SIG-M5 treated with dmso at 0.1 percent for 504 hours (cell line): Measurements from ENCODE around the gene TRAF2.
A peak's percentile ranks its signal among the peaks of the same experiment; 100 is the strongest.

Source experiments
- DNase-seq: peaks from one replicate; lab custom pipeline; 2025; ENCODE audit not compliant: unreplicated experiment; lab: John Stamatoyannopoulos, UW

The TRAF2 gene

GRCh38 chr9:136949239-136949816, 63.0 kb downstream of the TRAF2 start:
- DNase-seq: no peak

- peak; percentile 81 for DNase-seq
These were observed 63.7 kb downstream of the TRAF2 start for GRCh38 chr9:136949817-136950655.

GRCh38 chr9:136950656-136951276, 64.5 kb downstream of the TRAF2 start:
- DNase-seq: no peak

GRCh38 chr9:136951541-136952320, 65.4 kb downstream of the TRAF2 start, which contains the start of gene LCN12:
Gene LCN12 (plus strand): TSS chr9:136952273. CDS start chr9:136952328, 55 bp downstream.
- no peak for DNase-seq

- no peak for DNase-seq
These were observed 66.1 kb downstream of the TRAF2 start for GRCh38 chr9:136952321-136952850.

GRCh38 chr9:136952876-136953770, 66.8 kb downstream of the TRAF2 start:
- no peak for DNase-seq

- no peak for DNase-seq
These were observed 67.5 kb downstream of the TRAF2 start for GRCh38 chr9:136953771-136954269.

GRCh38 chr9:136954270-136955083, 68.2 kb downstream of the TRAF2 start:
- no peak for DNase-seq

GRCh38 chr9:136955202-136955942, 69.1 kb downstream of the TRAF2 start:
- no peak for DNase-seq

- no peak for DNase-seq
These were observed 69.6 kb downstream of the TRAF2 start for GRCh38 chr9:136955943-136956335.

GRCh38 chr9:136956604-136957003, 70.3 kb downstream of the TRAF2 start:
- no peak for DNase-seq

- DNase-seq: no peak
These were observed 71.1 kb downstream of the TRAF2 start for GRCh38 chr9:136957461-136957860.

- no peak for DNase-seq
These were observed 71.6 kb downstream of the TRAF2 start for GRCh38 chr9:136957901-136958300.

GRCh38 chr9:136958473-136958872, 72.2 kb downstream of the TRAF2 start:
- DNase-seq: no peak

- no peak for DNase-seq
These were observed 72.9 kb downstream of the TRAF2 start for GRCh38 chr9:136958898-136959850.

- DNase-seq: no peak
These were observed 74.1 kb downstream of the TRAF2 start for GRCh38 chr9:136960212-136960937.

- no peak for DNase-seq
These were observed 74.6 kb downstream of the TRAF2 start for GRCh38 chr9:136960938-136961275.
